Adrenal gland (tissue), 12 donors: ENCODE data around the gene COA1. TPM values are rescaled to one million over a fixed set of nuclear protein-coding genes. Genes with fewer than 3 reads are reported as not detected.

Source experiments
- DNase-seq, 7 donors: peaks; one replicate each; pipeline ENCODE4 v3.0.0-alpha.2; 2019 to 2020
- H3K27ac ChIP-seq, 5 donors: fragments of 200-600 bp; sonication (generic) in 4 of 5; 1 replicate in 3 of 5; 2 replicates in 2 of 5; pipeline versions ENCODE4 v1.5.1 to v1.8.0; 2016 to 2020; ENCODE audit warnings: mild to moderate bottlenecking in 1 of 5
- H3K27me3 ChIP-seq: fragments of 200-600 bp; 2 replicates; pipeline ENCODE4 v1.8.0; 2021
- H3K36me3 ChIP-seq, 2 donors: fragments of 200-600 bp; replicated peaks in 1 of 2; 1 replicate in 1 of 2; 2 replicates in 1 of 2; pipeline versions ENCODE4 v1.5.1 to v1.8.0; 2018 to 2022
- H3K4me1 ChIP-seq, 2 donors: fragments of 200-600 bp; replicated peaks in 1 of 2; 1 replicate in 1 of 2; 2 replicates in 1 of 2; pipeline versions ENCODE4 v1.5.1 to v1.8.0; 2018 to 2021
- H3K4me3 ChIP-seq, 4 donors: fragments of 200-600 bp; sonication (generic) in 3 of 4; one replicate each; pipeline ENCODE4 v1.5.1; 2016 to 2018
- H3K9me3 ChIP-seq, 3 donors: fragments of 200-600 bp; sonication (generic) in 1 of 3; replicated peaks in 1 of 3; 1 replicate in 2 of 3; 2 replicates in 1 of 3; pipeline versions ENCODE4 v1.5.1 to v1.8.0; 2016 to 2021
- POLR2A ChIP-seq, 2 donors: fragments of 450-650 bp; IDR thresholded peaks; one replicate each; pipeline ENCODE4 v1.6.1; 2017; ENCODE audit warnings: antibody characterized with exemption in 2 of 2, mild to moderate bottlenecking in 2 of 2, moderate library complexity in 1 of 2
- WGBS, 4 donors: extraction: QIAGEN DNeasy Blood & Tissue Kit in 2 of 4; methylation state at CpG; one replicate each; pipeline versions ENCODE4 v1.1.5 to v1.1.7; 2013 to 2017; 5-methylcytosine and 5-hydroxymethylcytosine counted together
- intact Hi-C, 2 donors: fragments of 100-400 bp; cut with DNase I; formaldehyde crosslinking; loops; one replicate each; pipeline versions ENCODE4 v1.14.1 to v1.15.0; 2022 to 2023
- polyA plus RNA-seq, 3 donors: library from polyadenylated mRNA; stranded (reverse); fragments of 200-250 nt in 2 of 3; fragments of 350-450 nt in 1 of 3; fragmentation: Illumina TruSeq in 1 of 3; extraction: RNeasy Lipid Tissue Mini Kit (QIAGEN cat#74804) in 1 of 3; gene quantifications; one replicate each; pipeline ENCODE4 v1.2.3, GENCODE V29; 2013 to 2014
- total RNA-seq, 9 donors: library from RNA; depleted of rRNA in 4 of 9; stranded (reverse); fragments of >200 nt in 4 of 9; fragments of 120-200 nt in 1 of 9; fragmentation: NEBNext Ultra II Directional in 1 of 9; extraction: Animal tissue kit (Norgen Biotek cat#: 25700) in 1 of 9; gene quantifications; one replicate each; pipeline versions ENCODE4 v1.1.0 to v1.2.4, GENCODE V29; 2013 to 2023
- TF ChIP-seq, protein P1 (sequence below), 6 experiments: fragments of 450-650 bp in 4 of 6; fragments of 200-600 bp in 2 of 6; sonication (generic) in 1 of 6; IDR thresholded peaks; 1 replicate in 5 of 6; 2 replicates in 1 of 6; pipeline versions ENCODE4 v1.5.1 to v1.8.0; 2016 to 2021; ENCODE audit warnings: antibody characterized with exemption in 6 of 6, mild to moderate bottlenecking in 2 of 6, moderate library complexity in 1 of 6
- donor health status: healthy with polysubstance abuse.
- donor health status: Bipolar disorder and iron deficiency.
- donor health status: DM: yes; HTN: yes; CAD: no.
- donor health status: DM: no; HTN: no; CAD: no.
- donor health status: DM: no; HTN: no; CAD: no.
- donor health status: DM: yes; HTN: yes; CAD: no.

COA1 gene
- total and polyA plus RNA-seq, 12 donors, result 19.0 to 60.0 (median 40.2) TPM

DNA sequence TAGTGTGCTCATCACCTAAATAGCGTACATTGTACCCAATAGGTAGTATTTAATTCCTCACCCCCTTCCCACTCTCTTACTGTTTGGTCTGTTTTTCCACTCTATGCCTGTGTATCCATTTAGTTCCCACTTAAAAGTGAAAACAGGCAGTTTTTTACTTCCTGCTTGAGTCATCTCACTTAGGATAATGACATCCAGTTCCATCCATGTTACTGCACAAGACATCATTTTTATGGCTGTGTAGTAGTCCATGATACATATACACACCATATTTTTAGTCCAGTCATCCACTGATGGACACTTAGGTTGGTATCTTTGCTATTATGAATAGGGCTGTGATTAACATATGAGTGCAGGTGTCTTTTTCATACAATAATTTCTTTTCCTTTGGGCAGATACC, 136.3 kb downstream of the COA1 start:
- TF ChIP-seq, protein P1, sequence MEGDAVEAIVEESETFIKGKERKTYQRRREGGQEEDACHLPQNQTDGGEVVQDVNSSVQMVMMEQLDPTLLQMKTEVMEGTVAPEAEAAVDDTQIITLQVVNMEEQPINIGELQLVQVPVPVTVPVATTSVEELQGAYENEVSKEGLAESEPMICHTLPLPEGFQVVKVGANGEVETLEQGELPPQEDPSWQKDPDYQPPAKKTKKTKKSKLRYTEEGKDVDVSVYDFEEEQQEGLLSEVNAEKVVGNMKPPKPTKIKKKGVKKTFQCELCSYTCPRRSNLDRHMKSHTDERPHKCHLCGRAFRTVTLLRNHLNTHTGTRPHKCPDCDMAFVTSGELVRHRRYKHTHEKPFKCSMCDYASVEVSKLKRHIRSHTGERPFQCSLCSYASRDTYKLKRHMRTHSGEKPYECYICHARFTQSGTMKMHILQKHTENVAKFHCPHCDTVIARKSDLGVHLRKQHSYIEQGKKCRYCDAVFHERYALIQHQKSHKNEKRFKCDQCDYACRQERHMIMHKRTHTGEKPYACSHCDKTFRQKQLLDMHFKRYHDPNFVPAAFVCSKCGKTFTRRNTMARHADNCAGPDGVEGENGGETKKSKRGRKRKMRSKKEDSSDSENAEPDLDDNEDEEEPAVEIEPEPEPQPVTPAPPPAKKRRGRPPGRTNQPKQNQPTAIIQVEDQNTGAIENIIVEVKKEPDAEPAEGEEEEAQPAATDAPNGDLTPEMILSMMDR (IDR thresholded peaks at IDR 0.05), result no peak
- TF ChIP-seq POLR2A (IDR thresholded peaks at IDR 0.05), result no peak
- WGBS, 4 donors, result 93 to 100% (median 96%) methylated on average over 1 of the region's 1 CpG
- no peak overlapping the region for H3K27ac ChIP-seq
- H3K4me1 ChIP-seq, result peaks cover 0 to 21% of the 10 kb centered on the region in 2 donors
- intact Hi-C loops, result loop anchor here in 1 of 2 donors (10.0 kb wide), 1 partner anchor 52 kb away; no protein-coding TSS in a partner anchor
- DNase-seq, result no peak
- H3K9me3 ChIP-seq, result no peaks in the 10 kb centered on the region
- H3K4me3 ChIP-seq, result no peak overlapping the region
- peaks cover 0 to 9% of the 10 kb centered on the region in 2 donors for H3K36me3 ChIP-seq
- H3K27me3 ChIP-seq, result no peaks in the 10 kb centered on the region

DNA sequence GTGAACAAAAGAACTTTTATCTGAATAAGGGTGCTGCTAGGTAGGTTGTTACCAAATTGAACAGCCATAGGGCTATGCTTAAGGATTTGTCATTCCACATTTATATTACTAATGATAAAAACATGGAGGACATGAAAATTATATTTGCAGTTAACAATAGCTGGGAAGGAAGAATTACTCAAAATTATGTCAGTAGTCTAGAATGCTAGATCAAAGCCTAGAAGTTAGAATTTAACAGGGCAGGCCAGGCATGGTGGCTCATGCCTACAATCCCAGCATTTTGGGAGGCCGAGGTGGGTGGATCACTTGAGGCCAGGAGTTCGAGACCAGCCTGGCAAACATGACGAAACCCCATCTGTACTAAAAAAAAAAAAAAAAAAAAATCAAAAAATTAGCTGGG, 137.0 kb downstream of the COA1 start:
- no peak for DNase-seq
- no peaks in the 10 kb centered on the region for H3K27me3 ChIP-seq
- peaks cover 0 to 2% of the 10 kb centered on the region in 2 donors for H3K36me3 ChIP-seq
- intact Hi-C loops, result loop anchor here in 1 of 2 donors (10.0 kb wide), 1 partner anchor 52 kb away; no protein-coding TSS in a partner anchor
- H3K27ac ChIP-seq, result no peak overlapping the region
- H3K4me3 ChIP-seq, result no peak overlapping the region
- peaks cover 0 to 28% of the 10 kb centered on the region in 2 donors for H3K4me1 ChIP-seq
- 89 to 98% (median 94%) methylated on average over 3 of the region's 3 CpGs for WGBS, 4 donors
- H3K9me3 ChIP-seq, result no peaks in the 10 kb centered on the region
- TF ChIP-seq, protein P1 (IDR thresholded peaks at IDR 0.05), result no peak
- no peak for TF ChIP-seq POLR2A (IDR thresholded peaks at IDR 0.05)

- H3K27ac ChIP-seq, result no peak overlapping the region
- intact Hi-C loops, result loop anchor here in 1 of 2 donors (10.0 kb wide), 1 partner anchor 53 kb away; no protein-coding TSS in a partner anchor
- H3K27me3 ChIP-seq, result no peaks in the 10 kb centered on the region
- TF ChIP-seq, protein P1 (IDR thresholded peaks at IDR 0.05), result no peak
- no peak for TF ChIP-seq POLR2A (IDR thresholded peaks at IDR 0.05)
- H3K36me3 ChIP-seq, result no peaks in the 10 kb centered on the region
- 54 to 65% (median 61%) methylated on average over 4 of the region's 4 CpGs for WGBS, 4 donors
- no peak for DNase-seq
- no peak overlapping the region for H3K4me3 ChIP-seq
- no peaks in the 10 kb centered on the region for H3K9me3 ChIP-seq
- peaks cover 0 to 34% of the 10 kb centered on the region in 2 donors for H3K4me1 ChIP-seq
Measured at GRCh38 chr7:43591558-43592180, 137.7 kb downstream of the COA1 start.

DNA sequence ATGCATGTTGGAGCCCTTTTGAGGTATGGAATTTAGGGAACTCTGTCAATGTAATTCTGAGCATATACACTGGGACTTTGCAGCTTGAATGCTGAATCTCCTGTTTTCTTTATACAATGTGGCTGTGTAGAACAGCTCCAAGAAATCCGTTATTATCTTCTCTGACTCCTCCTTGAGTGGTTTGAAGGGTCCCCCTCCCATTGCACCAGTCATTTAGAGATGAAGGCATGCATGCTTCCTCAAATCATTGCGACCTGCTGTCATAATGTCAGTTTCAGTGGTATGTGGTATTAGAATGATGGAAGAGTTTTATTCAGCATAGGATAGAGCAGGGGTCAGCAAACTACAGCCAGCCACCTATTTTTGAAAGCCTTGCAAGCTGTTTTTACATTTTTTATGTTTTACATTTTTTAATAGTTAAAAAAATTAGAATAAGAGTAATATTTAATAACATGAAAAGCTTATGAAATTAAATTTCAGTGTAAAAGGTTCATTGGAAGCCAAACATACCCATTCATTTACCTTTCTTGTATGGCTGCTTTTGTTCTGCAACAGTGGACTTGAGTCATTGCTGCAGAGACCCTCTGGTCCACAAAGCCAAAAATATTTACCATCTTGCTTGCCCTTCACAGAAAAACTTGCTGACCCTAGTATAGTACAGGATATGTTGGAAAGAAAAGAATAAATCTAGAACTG, 138.3 kb downstream of the COA1 start:
- Histone ChIP-seq H3K27ac (no peak overlapping the region), H3K4me1 (peaks cover 0 to 41% of the 10 kb centered on the region in 2 donors), H3K36me3 (no peaks in the 10 kb centered on the region), H3K4me3 (no peak overlapping the region), H3K27me3 (no peaks in the 10 kb centered on the region), H3K9me3 (no peaks in the 10 kb centered on the region)
- TF ChIP-seq, protein P1 (IDR thresholded peaks at IDR 0.05), result no peak
- no peak for TF ChIP-seq POLR2A (IDR thresholded peaks at IDR 0.05)
- DNase-seq, result no peak
- intact Hi-C loops, result loop anchor here in 1 of 2 donors (10.0 kb wide), 1 partner anchor 54 kb away; no protein-coding TSS in a partner anchor
- WGBS, 4 donors, result 66 to 90% (median 78%) methylated on average over 2 of the region's 2 CpGs
